Measurements from ENCODE around the gene TBRG4. TPM values are rescaled to one million over a fixed set of nuclear protein-coding genes. Genes with fewer than 3 reads are reported as not detected.
"Not testable (repeated sequence)": the region's sequence is repeated elsewhere in the genome, so short reads cannot be mapped to it uniquely, and the experiment has no call there.

The TBRG4 gene
- total and polyA plus RNA-seq, 2 experiments from 2014 or later = 44.5 to 54.6 TPM

DNA sequence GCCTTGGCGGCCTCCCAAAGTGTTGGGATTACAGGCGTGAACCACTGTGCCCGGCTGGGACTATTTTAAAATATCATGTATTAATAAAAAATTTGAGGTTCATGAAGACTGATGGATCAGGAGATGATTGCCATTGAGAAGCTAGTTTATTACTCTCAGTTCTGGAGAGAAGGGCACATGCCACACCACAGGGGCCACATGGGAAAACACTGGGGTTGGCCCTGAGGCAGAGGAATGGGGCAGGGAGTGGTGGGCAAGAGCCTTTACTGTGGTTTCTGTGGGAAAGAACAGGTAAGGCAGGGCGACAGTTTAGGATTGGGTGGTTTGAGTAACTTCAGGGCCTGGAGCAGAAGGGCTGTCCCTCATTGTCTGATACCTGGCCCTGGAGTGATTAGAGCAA is 6.8 kb upstream of the TBRG4 start:
- H3K79me2 ChIP-seq = no peaks in the 10 kb centered on the region
- H3K27me3 ChIP-seq = peaks cover 7% of the 10 kb centered on the region
- H3K27ac ChIP-seq = no peak overlapping the region
- WGBS (ENCODE audit: low lambda C conversion rate, missing lambda C conversion rate) = 78% methylated on average over 4 of the region's 4 CpGs
- H2AFZ ChIP-seq = no peak overlapping the region
- H3K4me3 ChIP-seq = no peak overlapping the region
- TF ChIP-seq EZH2phosphoT487 (IDR thresholded peaks at IDR 0.05; ENCODE audit: low read depth, severe bottlenecking, unreplicated experiment) (no peak), EZH2 (IDR thresholded peaks at IDR 0.05; ENCODE audit: borderline replicate concordance) (no peak)
- TF ChIP-seq, protein P1, sequence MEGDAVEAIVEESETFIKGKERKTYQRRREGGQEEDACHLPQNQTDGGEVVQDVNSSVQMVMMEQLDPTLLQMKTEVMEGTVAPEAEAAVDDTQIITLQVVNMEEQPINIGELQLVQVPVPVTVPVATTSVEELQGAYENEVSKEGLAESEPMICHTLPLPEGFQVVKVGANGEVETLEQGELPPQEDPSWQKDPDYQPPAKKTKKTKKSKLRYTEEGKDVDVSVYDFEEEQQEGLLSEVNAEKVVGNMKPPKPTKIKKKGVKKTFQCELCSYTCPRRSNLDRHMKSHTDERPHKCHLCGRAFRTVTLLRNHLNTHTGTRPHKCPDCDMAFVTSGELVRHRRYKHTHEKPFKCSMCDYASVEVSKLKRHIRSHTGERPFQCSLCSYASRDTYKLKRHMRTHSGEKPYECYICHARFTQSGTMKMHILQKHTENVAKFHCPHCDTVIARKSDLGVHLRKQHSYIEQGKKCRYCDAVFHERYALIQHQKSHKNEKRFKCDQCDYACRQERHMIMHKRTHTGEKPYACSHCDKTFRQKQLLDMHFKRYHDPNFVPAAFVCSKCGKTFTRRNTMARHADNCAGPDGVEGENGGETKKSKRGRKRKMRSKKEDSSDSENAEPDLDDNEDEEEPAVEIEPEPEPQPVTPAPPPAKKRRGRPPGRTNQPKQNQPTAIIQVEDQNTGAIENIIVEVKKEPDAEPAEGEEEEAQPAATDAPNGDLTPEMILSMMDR (IDR thresholded peaks at IDR 0.05; ENCODE audit: poor library complexity) = no peak
- no peaks in the 10 kb centered on the region for H3K36me3 ChIP-seq (replicated peaks; ENCODE audit: insufficient read depth, low read depth)
- no peaks in the 10 kb centered on the region for H3K9me2 ChIP-seq (replicated peaks; ENCODE audit: insufficient read depth)
- H3K4me2 ChIP-seq = no peak overlapping the region
- H3K9me3 ChIP-seq (ENCODE audit: low read depth) = no peaks in the 10 kb centered on the region
- no peaks in the 10 kb centered on the region for H4K20me1 ChIP-seq (ENCODE audit: insufficient read depth, poor library complexity, severe bottlenecking)
- H3K4me1 ChIP-seq (ENCODE audit: insufficient read depth) = no peaks in the 10 kb centered on the region
- no peak for DNase-seq (ENCODE audit: low spot score)

DNA sequence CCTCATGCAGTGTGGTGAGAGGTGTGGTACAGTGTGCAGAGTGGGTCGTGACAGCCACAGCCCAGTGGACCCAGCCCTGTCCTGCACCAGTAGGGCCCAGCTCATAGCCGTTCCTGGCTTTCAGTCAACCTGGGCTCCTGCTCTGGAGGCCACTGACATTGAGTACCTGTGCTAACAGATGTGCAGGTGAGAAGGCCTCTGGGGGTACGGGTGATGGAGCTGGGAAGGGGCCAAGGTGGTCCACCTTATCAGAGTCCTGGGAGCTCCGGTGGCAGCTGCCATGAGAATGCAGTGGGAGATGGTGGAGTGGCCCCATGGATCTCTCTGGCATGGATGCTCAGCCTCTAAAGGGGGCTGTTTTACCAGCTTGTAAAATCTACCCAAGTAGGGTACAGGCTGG is 6.1 kb upstream of the TBRG4 start:
- TF ChIP-seq EZH2phosphoT487 (IDR thresholded peaks at IDR 0.05; ENCODE audit: low read depth, severe bottlenecking, unreplicated experiment) (no peak), EZH2 (IDR thresholded peaks at IDR 0.05; ENCODE audit: borderline replicate concordance) (no peak)
- TF ChIP-seq, protein P1 (IDR thresholded peaks at IDR 0.05; ENCODE audit: poor library complexity) = no peak
- Histone ChIP-seq H3K9me2 (replicated peaks; ENCODE audit: insufficient read depth) (no peaks in the 10 kb centered on the region), H3K79me2 (no peaks in the 10 kb centered on the region), H3K4me2 (no peak overlapping the region), H3K27ac (no peak overlapping the region), H3K4me3 (no peak overlapping the region), H3K27me3 (peaks cover 7% of the 10 kb centered on the region), H4K20me1 (ENCODE audit: insufficient read depth, poor library complexity, severe bottlenecking) (no peaks in the 10 kb centered on the region), H3K9me3 (ENCODE audit: low read depth) (no peaks in the 10 kb centered on the region), H3K36me3 (replicated peaks; ENCODE audit: insufficient read depth, low read depth) (no peaks in the 10 kb centered on the region), H3K4me1 (ENCODE audit: insufficient read depth) (no peaks in the 10 kb centered on the region), H2AFZ (no peak overlapping the region)
- no peak for DNase-seq (ENCODE audit: low spot score)
- WGBS (ENCODE audit: low lambda C conversion rate, missing lambda C conversion rate) = 78% methylated on average over 4 of the region's 4 CpGs

DNA sequence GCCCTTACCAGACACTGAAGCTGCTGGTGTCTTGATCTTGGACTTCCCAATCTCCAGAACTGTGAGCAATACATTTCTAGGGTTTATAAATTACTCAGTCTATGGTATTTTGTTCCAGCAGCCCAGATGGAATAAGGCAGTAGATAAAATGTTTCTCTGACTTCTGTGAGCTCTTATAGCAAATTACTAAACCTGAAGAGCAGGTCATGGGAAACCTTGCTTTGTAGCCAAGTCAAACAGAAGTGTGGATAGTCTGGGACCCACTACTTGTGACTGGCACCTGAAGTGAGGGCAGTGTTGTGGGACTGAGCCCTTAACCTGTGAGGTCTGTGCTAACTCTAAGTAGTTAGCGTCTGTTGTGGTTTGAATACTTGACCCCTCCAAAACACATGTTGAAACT is 4.6 kb upstream of the TBRG4 start:
- H3K79me2 ChIP-seq = peaks cover 3% of the 10 kb centered on the region
- H4K20me1 ChIP-seq (ENCODE audit: insufficient read depth, poor library complexity, severe bottlenecking) = no peaks in the 10 kb centered on the region
- no peaks in the 10 kb centered on the region for H3K9me3 ChIP-seq (ENCODE audit: low read depth)
- no peak overlapping the region for H3K4me3 ChIP-seq
- DNase-seq (ENCODE audit: low spot score) = no peak
- H3K36me3 ChIP-seq (replicated peaks; ENCODE audit: insufficient read depth, low read depth) = no peaks in the 10 kb centered on the region
- H3K4me2 ChIP-seq = no peak overlapping the region
- no peak overlapping the region for H3K27ac ChIP-seq
- no peak overlapping the region for H2AFZ ChIP-seq
- H3K27me3 ChIP-seq = peaks cover 7% of the 10 kb centered on the region
- WGBS (ENCODE audit: low lambda C conversion rate, missing lambda C conversion rate) = 88% methylated on average over 1 of the region's 1 CpG
- peaks cover 4% of the 10 kb centered on the region for H3K4me1 ChIP-seq (ENCODE audit: insufficient read depth)
- no peaks in the 10 kb centered on the region for H3K9me2 ChIP-seq (replicated peaks; ENCODE audit: insufficient read depth)
- TF ChIP-seq EZH2 (IDR thresholded peaks at IDR 0.05; ENCODE audit: borderline replicate concordance) (no peak), EZH2phosphoT487 (IDR thresholded peaks at IDR 0.05; ENCODE audit: low read depth, severe bottlenecking, unreplicated experiment) (no peak)
- TF ChIP-seq, protein P1 (IDR thresholded peaks at IDR 0.05; ENCODE audit: poor library complexity) = no peak

DNA sequence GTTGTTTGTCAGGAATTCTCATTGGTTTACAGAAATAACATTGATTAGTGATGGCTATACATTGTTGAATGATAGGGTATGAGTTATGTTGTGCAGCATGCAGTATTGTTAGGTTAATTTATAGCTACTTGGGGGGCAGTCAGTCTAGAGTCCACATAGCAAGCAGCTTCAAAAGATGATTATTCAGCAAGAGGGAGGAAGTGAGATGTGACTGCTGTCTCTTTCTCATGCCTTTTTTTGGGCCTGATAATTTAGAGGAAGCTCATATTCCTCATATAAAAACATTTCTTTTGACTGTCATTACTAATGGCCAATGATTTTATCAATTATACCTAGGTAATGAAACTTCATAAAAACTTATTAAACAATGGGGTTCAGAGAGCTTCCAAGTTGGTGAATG is 3.4 kb upstream of the TBRG4 start:
- H3K9me2 ChIP-seq (replicated peaks; ENCODE audit: insufficient read depth) = no peaks in the 10 kb centered on the region
- peaks cover 14% of the 10 kb centered on the region for H3K79me2 ChIP-seq
- no peak for DNase-seq (ENCODE audit: low spot score)
- no peaks in the 10 kb centered on the region for H3K36me3 ChIP-seq (replicated peaks; ENCODE audit: insufficient read depth, low read depth)
- no peak overlapping the region for H2AFZ ChIP-seq
- peaks cover 12% of the 10 kb centered on the region for H3K4me1 ChIP-seq (ENCODE audit: insufficient read depth)
- TF ChIP-seq EZH2phosphoT487 (IDR thresholded peaks at IDR 0.05; ENCODE audit: low read depth, severe bottlenecking, unreplicated experiment) = no peak
- TF ChIP-seq, protein P1 (IDR thresholded peaks at IDR 0.05; ENCODE audit: poor library complexity) = no peak
- TF ChIP-seq EZH2 (IDR thresholded peaks at IDR 0.05; ENCODE audit: borderline replicate concordance) = no peak
- H3K4me3 ChIP-seq = no peak overlapping the region
- H3K9me3 ChIP-seq (ENCODE audit: low read depth) = no peaks in the 10 kb centered on the region
- no peak overlapping the region for H3K27ac ChIP-seq
- H3K27me3 ChIP-seq = peaks cover 7% of the 10 kb centered on the region
- H3K4me2 ChIP-seq = no peak overlapping the region
- H4K20me1 ChIP-seq (ENCODE audit: insufficient read depth, poor library complexity, severe bottlenecking) = no peaks in the 10 kb centered on the region

DNA sequence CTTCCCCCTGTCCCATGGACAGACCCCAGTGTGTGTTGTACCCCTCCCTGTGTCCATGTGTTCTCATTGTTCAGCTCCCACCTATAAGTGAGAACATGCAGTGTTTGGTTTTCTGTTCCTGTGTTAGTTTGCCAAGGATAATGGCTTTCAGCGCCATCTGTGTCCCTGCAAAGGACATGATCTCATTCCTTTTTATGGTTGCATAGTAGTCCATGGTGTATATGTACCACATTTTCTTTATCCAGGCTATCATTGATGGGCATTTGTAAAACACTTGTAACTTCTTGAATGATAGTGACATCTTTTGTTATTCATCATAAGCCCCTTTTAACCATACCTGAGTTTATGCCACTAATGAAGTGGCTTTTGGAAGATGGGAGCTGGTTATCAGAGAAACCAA is 2.8 kb upstream of the TBRG4 start:
- not testable (repeated sequence) for H3K4me3 ChIP-seq; H3K36me3 ChIP-seq (replicated peaks; ENCODE audit: insufficient read depth, low read depth); H3K9me3 ChIP-seq (ENCODE audit: low read depth); H2AFZ ChIP-seq; H3K27ac ChIP-seq; DNase-seq (ENCODE audit: low spot score); H3K9me2 ChIP-seq (replicated peaks; ENCODE audit: insufficient read depth); H3K27me3 ChIP-seq; H4K20me1 ChIP-seq (ENCODE audit: insufficient read depth, poor library complexity, severe bottlenecking); H3K4me2 ChIP-seq
- H3K79me2 ChIP-seq = peaks cover 21% of the 10 kb centered on the region
- WGBS (ENCODE audit: low lambda C conversion rate, missing lambda C conversion rate) = 80% methylated on average over 1 of the region's 1 CpG
- peaks cover 12% of the 10 kb centered on the region for H3K4me1 ChIP-seq (ENCODE audit: insufficient read depth)

Data from hepatocyte (in vitro differentiated cells).